ENCODE data around the gene TYMS.
"Not testable (repeated sequence)": the region's sequence is repeated elsewhere in the genome, so short reads cannot be mapped to it uniquely, and the experiment has no call there.

The TYMS gene

GRCh38 chr18:675307-675706, 17.9 kb downstream of the TYMS start:
- FAIRE-seq (no peak), DNase-seq (ENCODE audit: extremely low spot score, insufficient read length, low read depth) (no peak)

- no peak for FAIRE-seq
- no peak for DNase-seq (ENCODE audit: extremely low spot score, insufficient read length, low read depth)
Measured at GRCh38 chr18:676069-676468, 18.6 kb downstream of the TYMS start.

GRCh38 chr18:676736-677135, 19.3 kb downstream of the TYMS start:
- FAIRE-seq: no peak
- DNase-seq (ENCODE audit: extremely low spot score, insufficient read length, low read depth): no peak

- no peak for FAIRE-seq
Measured at GRCh38 chr18:677145-677544, 19.7 kb downstream of the TYMS start.

GRCh38 chr18:677951-678381, 20.5 kb downstream of the TYMS start:
- DNase-seq (ENCODE audit: extremely low spot score, insufficient read length, low read depth) (no peak), FAIRE-seq (no peak)

More at GRCh38 chr18:677145-677544, 19.7 kb downstream of the TYMS start:
- DNase-seq (ENCODE audit: extremely low spot score, insufficient read length, low read depth): no peak

- DNase-seq (ENCODE audit: extremely low spot score, insufficient read length, low read depth) (no peak), FAIRE-seq (no peak)
Measured at GRCh38 chr18:678482-679182, 21.2 kb downstream of the TYMS start.

- DNase-seq (ENCODE audit: extremely low spot score, insufficient read length, low read depth) (no peak), FAIRE-seq (no peak)
Measured at GRCh38 chr18:679516-679915, 22.1 kb downstream of the TYMS start.

- DNase-seq (ENCODE audit: extremely low spot score, insufficient read length, low read depth) (no peak), FAIRE-seq (no peak)
Measured at GRCh38 chr18:680392-680791, 22.9 kb downstream of the TYMS start.

GRCh38 chr18:681985-682384, 24.5 kb downstream of the TYMS start:
- no peak for DNase-seq (ENCODE audit: extremely low spot score, insufficient read length, low read depth)
- FAIRE-seq: no peak

GRCh38 chr18:682416-682815, 25.0 kb downstream of the TYMS start:
- DNase-seq (ENCODE audit: extremely low spot score, insufficient read length, low read depth); FAIRE-seq: not testable (repeated sequence)

- no peak for FAIRE-seq
Measured at GRCh38 chr18:682833-683232, 25.4 kb downstream of the TYMS start.

GRCh38 chr18:683531-683930, 26.1 kb downstream of the TYMS start:
- no peak for FAIRE-seq

More at GRCh38 chr18:682833-683232, 25.4 kb downstream of the TYMS start:
- no peak for DNase-seq (ENCODE audit: extremely low spot score, insufficient read length, low read depth)

GRCh38 chr18:685438-685837, 28.0 kb downstream of the TYMS start:
- FAIRE-seq (no peak), DNase-seq (ENCODE audit: extremely low spot score, insufficient read length, low read depth) (no peak)

More at GRCh38 chr18:683531-683930, 26.1 kb downstream of the TYMS start:
- no peak for DNase-seq (ENCODE audit: extremely low spot score, insufficient read length, low read depth)

- no peak for DNase-seq (ENCODE audit: extremely low spot score, insufficient read length, low read depth)
- FAIRE-seq: no peak
Measured at GRCh38 chr18:686339-687111, 29.1 kb downstream of the TYMS start.

- DNase-seq (ENCODE audit: extremely low spot score, insufficient read length, low read depth) (no peak), FAIRE-seq (no peak)
Measured at GRCh38 chr18:688323-688722, 30.9 kb downstream of the TYMS start.

- FAIRE-seq (no peak), DNase-seq (ENCODE audit: extremely low spot score, insufficient read length, low read depth) (no peak)
Measured at GRCh38 chr18:692824-693223, 35.4 kb downstream of the TYMS start.

- FAIRE-seq: no peak
Measured at GRCh38 chr18:693466-694187, 36.2 kb downstream of the TYMS start.

GRCh38 chr18:697012-697411, 39.6 kb downstream of the TYMS start:
- DNase-seq (ENCODE audit: extremely low spot score, insufficient read length, low read depth): no peak
- no peak for FAIRE-seq

More at GRCh38 chr18:693466-694187, 36.2 kb downstream of the TYMS start:
- DNase-seq (ENCODE audit: extremely low spot score, insufficient read length, low read depth): no peak

GRCh38 chr18:697800-698199, 40.3 kb downstream of the TYMS start:
- DNase-seq (ENCODE audit: extremely low spot score, insufficient read length, low read depth) (no peak), FAIRE-seq (no peak)

- no peak for DNase-seq (ENCODE audit: extremely low spot score, insufficient read length, low read depth)
- no peak for FAIRE-seq
Measured at GRCh38 chr18:703213-703967, 45.9 kb downstream of the TYMS start.
